Neural progenitor cell (in vitro differentiated cells): Measurements from ENCODE around the gene ADAMTS6.

Experiments
- CTCF ChIP-seq: fragments of 200-600 bp; sonication (generic); IDR thresholded peaks from 2 replicates; pipeline ENCODE4 v1.5.1; 2017; ENCODE audit warnings: antibody characterized with exemption, mild to moderate bottlenecking
- EZH2phosphoT487 ChIP-seq: fragments of 200-600 bp; sonication (generic); IDR thresholded peaks from 2 replicates; pipeline ENCODE4 v1.6.1; 2017; ENCODE audit warnings: antibody characterized with exemption

DNA sequence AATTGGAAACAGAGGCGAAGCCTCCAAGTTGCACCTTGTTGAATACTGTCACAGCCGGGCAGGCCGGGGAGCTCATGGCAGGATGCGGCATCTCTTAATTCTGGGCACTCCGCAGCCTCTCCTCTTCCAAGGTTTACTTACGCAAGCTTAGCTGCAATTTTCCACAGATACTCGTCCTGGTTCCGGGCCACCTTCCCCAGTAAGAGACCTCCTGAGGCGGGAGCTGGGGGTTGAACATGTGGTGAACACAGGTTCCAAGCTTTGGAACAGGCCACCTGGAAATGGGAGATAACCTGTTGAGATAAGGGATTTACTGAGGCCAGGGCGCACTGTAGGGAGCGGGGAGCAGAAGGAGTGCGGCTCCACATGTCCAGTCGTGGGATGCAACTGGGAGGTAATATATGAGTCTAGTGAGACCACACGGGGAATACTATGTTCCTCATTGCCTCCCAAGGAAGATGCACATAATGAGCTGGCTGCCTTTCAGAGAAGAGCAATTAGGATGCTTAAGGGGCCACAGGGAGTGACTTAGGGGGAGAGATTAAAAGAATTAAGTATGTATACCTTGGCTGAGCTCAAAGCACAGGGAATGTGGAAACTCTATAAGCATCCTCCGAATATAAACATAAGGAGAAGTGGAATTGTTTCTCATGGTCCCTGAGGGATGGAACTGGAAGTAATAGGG lies 377.8 kb downstream of the ADAMTS6 start:
- TF ChIP-seq EZH2phosphoT487 (no peak), CTCF (no peak)
